Measurements from ENCODE around the gene GRIN1.

GRIN1 gene

GRCh38 chr9:137138722-137139467 lies at the start of gene GRIN1:
Gene GRIN1 (plus strand): TSS chr9:137139154. CDS start chr9:137139487, 333 bp downstream.
- in situ Hi-C loops (cut with MboI; ENCODE audit: low sequenced_read_pairs) = no loop called here

- in situ Hi-C loops (cut with MboI; ENCODE audit: low sequenced_read_pairs) = no loop called here
Observed at GRCh38 chr9:137089232-137089947, 49.6 kb upstream of the GRIN1 start.

GRCh38 chr9:137095664-137096517 lies 43.1 kb upstream of the GRIN1 start:
- in situ Hi-C loops (cut with MboI; ENCODE audit: low sequenced_read_pairs) = no loop called here

GRCh38 chr9:137096785-137097546 lies 42.0 kb upstream of the GRIN1 start:
- in situ Hi-C loops (cut with MboI; ENCODE audit: low sequenced_read_pairs) = no loop called here

- in situ Hi-C loops (cut with MboI; ENCODE audit: low sequenced_read_pairs) = no loop called here
Observed at GRCh38 chr9:137097761-137098462, 41.0 kb upstream of the GRIN1 start.

- in situ Hi-C loops (cut with MboI; ENCODE audit: low sequenced_read_pairs) = no loop called here
Observed at GRCh38 chr9:137099231-137099630, 39.7 kb upstream of the GRIN1 start.

GRCh38 chr9:137103206-137103999 lies 35.6 kb upstream of the GRIN1 start:
- in situ Hi-C loops (cut with MboI; ENCODE audit: low sequenced_read_pairs) = no loop called here

GRCh38 chr9:137105814-137106661 lies 32.9 kb upstream of the GRIN1 start:
- in situ Hi-C loops (cut with MboI; ENCODE audit: low sequenced_read_pairs) = no loop called here

- in situ Hi-C loops (cut with MboI; ENCODE audit: low sequenced_read_pairs) = no loop called here
Observed at GRCh38 chr9:137106662-137107250, 32.2 kb upstream of the GRIN1 start.

- in situ Hi-C loops (cut with MboI; ENCODE audit: low sequenced_read_pairs) = no loop called here
Observed at GRCh38 chr9:137107312-137107921, 31.5 kb upstream of the GRIN1 start.

GRCh38 chr9:137107982-137108381 lies 31.0 kb upstream of the GRIN1 start:
- in situ Hi-C loops (cut with MboI; ENCODE audit: low sequenced_read_pairs) = no loop called here

- in situ Hi-C loops (cut with MboI; ENCODE audit: low sequenced_read_pairs) = no loop called here
Observed at GRCh38 chr9:137108608-137109249, 30.2 kb upstream of the GRIN1 start.

- in situ Hi-C loops (cut with MboI; ENCODE audit: low sequenced_read_pairs) = no loop called here
Observed at GRCh38 chr9:137109250-137110146, 29.5 kb upstream of the GRIN1 start.

- in situ Hi-C loops (cut with MboI; ENCODE audit: low sequenced_read_pairs) = no loop called here
Observed at GRCh38 chr9:137110147-137110910, 28.6 kb upstream of the GRIN1 start.

All from hTERT RPE-1 (cell line).